IMR-90 (cell line): ENCODE data around the gene TMEM81. TPM values are rescaled to one million over a fixed set of nuclear protein-coding genes. Genes with fewer than 3 reads are reported as not detected.

Experiments used
- ATAC-seq: fragments of 200-7000 bp; cut with Tn5 transposase; 2 replicates; pipeline ENCODE4 v1.9.1; 2020; ENCODE audit warnings: low read depth, mild to moderate bottlenecking, moderate library complexity
- BruUV-seq: library from RNA; stranded (reverse); fragments of 400-500 nt; replicated peaks from 2 replicates; lab custom pipeline; 2021; lab: Mats Ljungman, UMichigan
- CTCF ChIA-PET: fragments of 300-600 bp; formaldehyde crosslinking; extraction: SDS; loops from one replicate; lab custom pipeline; 2021; ENCODE audit warnings: antibody characterized with exemption; lab: Yijun Ruan, JAX
- POLR2A ChIA-PET: fragments of 300-600 bp; sonication (Branson Sonifier 250); formaldehyde crosslinking; loops from one replicate; lab custom pipeline; 2022; ENCODE audit warnings: antibody characterized with exemption; ENCODE audit not compliant: unreplicated experiment; lab: Charles Lee
- DNase-seq: peaks from one replicate; pipeline ENCODE4 v3.0.0; 2013
- H2AFZ ChIP-seq: replicated peaks from 2 replicates; pipeline ENCODE3; 2013; ENCODE audit warnings: low read length, mild to moderate bottlenecking; ENCODE audit not compliant: poor library complexity
- H2AK5ac ChIP-seq: 2 replicates; pipeline ENCODE4 v1.6.1; 2013; ENCODE audit warnings: low read depth, low read length, inconsistent platforms
- H2AK9ac ChIP-seq: replicated peaks from 2 replicates; pipeline ENCODE3; 2013; ENCODE audit warnings: mild to moderate bottlenecking, low read depth, low read length, moderate library complexity; ENCODE audit not compliant: poor library complexity
- H2BK120ac ChIP-seq: 2 replicates; pipeline ENCODE4 v1.6.1; 2013; ENCODE audit warnings: low read depth, low read length, inconsistent platforms
- H2BK15ac ChIP-seq: 3 replicates; pipeline ENCODE4 v1.6.1; 2013; ENCODE audit warnings: low read depth, low read length, inconsistent platforms
- H2BK20ac ChIP-seq: 2 replicates; pipeline ENCODE4 v1.6.1; 2013; ENCODE audit warnings: low read depth, mild to moderate bottlenecking, inconsistent platforms, low read length, moderate library complexity
- H2BK5ac ChIP-seq: 2 replicates; pipeline ENCODE4 v1.6.1; 2013; ENCODE audit warnings: mild to moderate bottlenecking, low read depth, low read length, inconsistent platforms; ENCODE audit not compliant: poor library complexity, severe bottlenecking
- H3K14ac ChIP-seq: replicated peaks from 2 replicates; pipeline ENCODE4 v1.6.1; 2013; ENCODE audit warnings: low read depth, low read length, inconsistent platforms
- H3K18ac ChIP-seq: 2 replicates; pipeline ENCODE4 v1.6.1; 2013; ENCODE audit warnings: low read depth, low read length, control low read depth
- H3K23ac ChIP-seq: 2 replicates; pipeline ENCODE4 v1.6.1; 2013; ENCODE audit warnings: low read depth, low read length, inconsistent platforms
- H3K27ac ChIP-seq: 2 replicates; pipeline ENCODE4 v1.5.1; 2013; ENCODE audit warnings: mild to moderate bottlenecking, control low read depth, low read length; ENCODE audit not compliant: insufficient read depth
- H3K27me3 ChIP-seq: 2 replicates; pipeline ENCODE4 v1.6.1; 2013; ENCODE audit warnings: low read length; ENCODE audit not compliant: control insufficient read depth, insufficient read depth
- H3K36me3 ChIP-seq: 2 replicates; pipeline ENCODE4 v1.6.1; 2013; ENCODE audit warnings: low read length, mixed read lengths; ENCODE audit not compliant: control insufficient read depth, insufficient read depth
- H3K4ac ChIP-seq: 2 replicates; pipeline ENCODE4 v1.6.1; 2013; ENCODE audit warnings: low read depth, low read length, inconsistent platforms
- H3K4me1 ChIP-seq: 2 replicates; pipeline ENCODE4 v1.6.1; 2013; ENCODE audit warnings: low read length, mixed read lengths; ENCODE audit not compliant: control insufficient read depth, insufficient read depth
- H3K4me2 ChIP-seq: 2 replicates; pipeline ENCODE4 v1.6.1; 2013; ENCODE audit warnings: low read depth, mild to moderate bottlenecking, control low read depth, low read length, moderate library complexity
- H3K4me3 ChIP-seq: 2 replicates; pipeline ENCODE4 v1.5.1; 2013; ENCODE audit warnings: low read depth, mild to moderate bottlenecking, control low read depth, low read length, moderate library complexity; ENCODE audit not compliant: insufficient read depth
- H3K56ac ChIP-seq: 2 replicates; pipeline ENCODE4 v1.6.1; 2013; ENCODE audit warnings: low read length, inconsistent platforms; ENCODE audit not compliant: insufficient read depth; ENCODE audit errors: extremely low read depth
- H3K79me1 ChIP-seq, 2 experiments: 2 replicates each; pipeline ENCODE4 v1.6.1; 2013; ENCODE audit warnings: low read length in 2 of 2, inconsistent platforms in 1 of 2, low read depth in 1 of 2
- H3K9ac ChIP-seq: 2 replicates; pipeline ENCODE4 v1.6.1; 2013; ENCODE audit warnings: low read depth, low read length, control low read depth
- H3K9me1 ChIP-seq: 2 replicates; pipeline ENCODE4 v1.6.1; 2013; ENCODE audit warnings: low read length, inconsistent platforms; ENCODE audit not compliant: insufficient read depth
- H3K9me3 ChIP-seq: 2 replicates; pipeline ENCODE4 v1.6.1; 2013; ENCODE audit warnings: low read length; ENCODE audit not compliant: control insufficient read depth, insufficient read depth
- H4K20me1 ChIP-seq: 2 replicates; pipeline ENCODE4 v1.6.1; 2013; ENCODE audit warnings: low read length, inconsistent platforms; ENCODE audit not compliant: insufficient read depth
- H4K5ac ChIP-seq: 2 replicates; pipeline ENCODE4 v1.6.1; 2013; ENCODE audit warnings: mild to moderate bottlenecking, low read depth, low read length, control low read depth
- H4K8ac ChIP-seq, 2 experiments: 2 replicates each; pipeline ENCODE4 v1.6.1; 2013; ENCODE audit warnings: low read depth in 2 of 2, low read length in 2 of 2, control low read depth in 1 of 2, inconsistent platforms in 1 of 2
- H4K91ac ChIP-seq: 2 replicates; pipeline ENCODE4 v1.6.1; 2013; ENCODE audit warnings: low read depth, low read length, inconsistent platforms; ENCODE audit not compliant: insufficient read depth
- MXI1 ChIP-seq: IDR thresholded peaks from 2 replicates; pipeline ENCODE4 v1.6.1; 2012; ENCODE audit warnings: low read depth, mild to moderate bottlenecking, low read length, moderate library complexity, borderline replicate concordance
- NFE2L2 ChIP-seq: fragments of 150-350 bp; IDR thresholded peaks from 2 replicates; pipeline ENCODE4 v1.6.1; 2016; ENCODE audit warnings: low read depth, mild to moderate bottlenecking, low read length
- RFX5 ChIP-seq: IDR thresholded peaks from 2 replicates; pipeline ENCODE4 v1.8.0; 2012; ENCODE audit warnings: low read depth, mild to moderate bottlenecking, low read length, moderate library complexity
- WGBS, 2 experiments: methylation state at CpG; one replicate each; pipeline versions ENCODE4 v1.1.5 to v1.1.7; 2013; ENCODE audit warnings: missing lambda C conversion rate in 2 of 2; ENCODE audit not compliant: insufficient read length in 1 of 2; ENCODE audit errors: extremely low coverage in 2 of 2; 5-methylcytosine and 5-hydroxymethylcytosine counted together
- dilution Hi-C: fragments of 300-500 bp; cut with HindIII; formaldehyde crosslinking; loops from one replicate; pipeline ENCODE4 v1.14.3; 2018; ENCODE audit warnings: low sequenced_read_pairs; ENCODE audit not compliant: unreplicated experiment
- in situ Hi-C: fragments of 300-500 bp; cut with MboI; formaldehyde crosslinking; loops from 3 replicates; pipeline ENCODE4 v1.14.3; 2019; ENCODE audit warnings: low sequenced_read_pairs, inconsistent platforms, mixed read lengths
- intact Hi-C: fragments of 100-400 bp; cut with micrococcal nuclease; formaldehyde crosslinking; loops from 2 replicates; pipeline ENCODE4 v1.10.0; 2022
- polyA plus RNA-seq, 3 experiments: library from polyadenylated mRNA; depleted of rRNA; stranded (reverse); fragments of >200 nt; gene quantifications; 2 replicates each; pipeline ENCODE4 v1.2.3, GENCODE V29; 2012; ENCODE audit warnings: low replicate concordance in 1 of 3
- total RNA-seq: library from RNA; depleted of rRNA; stranded (reverse); fragments of >200 nt; gene quantifications from 2 replicates; pipeline ENCODE4 v1.2.3, GENCODE V29; 2012

The TMEM81 gene
- total and polyA plus RNA-seq, 2 of the 4 experiments (the other 2 are of a cell fraction) = 1.5 to 1.8 TPM

- BruUV-seq = no TSS peak
- TF ChIP-seq MXI1 = no peak
- no peak for TF ChIP-seq NFE2L2
- no peak for TF ChIP-seq RFX5
- no peak overlapping the region for H3K18ac ChIP-seq
- H3K4me3 ChIP-seq = no peak overlapping the region
- CTCF ChIA-PET = no interaction called here
- H3K27ac ChIP-seq = no peak overlapping the region
- no peaks in the 10 kb centered on the region for H3K4me1 ChIP-seq
- H3K79me1 ChIP-seq = no peaks in the 10 kb centered on the region
- 0% methylated on average over 1 of the region's 4 CpGs; no CpG with 5 or more reads in 1 of the 2 experiments for WGBS, 2 experiments
- no peaks in the 10 kb centered on the region for H3K9me1 ChIP-seq
- H2AK9ac ChIP-seq = no peak overlapping the region
- H2AFZ ChIP-seq = no peak overlapping the region
- no peak overlapping the region for H4K91ac ChIP-seq
- H3K9ac ChIP-seq = no peak overlapping the region
- no peak overlapping the region for H3K14ac ChIP-seq
- intact Hi-C loops = no loop called here
- no peak overlapping the region for H2BK5ac ChIP-seq
- H3K4ac ChIP-seq = no peak overlapping the region
- H4K5ac ChIP-seq = no peak overlapping the region
- H3K56ac ChIP-seq = no peak overlapping the region
- peaks cover 52% of the 10 kb centered on the region for H3K27me3 ChIP-seq
- no peaks in the 10 kb centered on the region for H3K9me3 ChIP-seq
- POLR2A ChIA-PET = no interaction called here
- no peak overlapping the region for H2BK15ac ChIP-seq
- in situ Hi-C loops = no loop called here
- H3K4me2 ChIP-seq = no peak overlapping the region
- DNase-seq = no peak
- H4K20me1 ChIP-seq = no peaks in the 10 kb centered on the region
- no peak overlapping the region for H2BK20ac ChIP-seq
- H3K36me3 ChIP-seq = no peaks in the 10 kb centered on the region
- no peak overlapping the region for H2BK120ac ChIP-seq
- H4K8ac ChIP-seq = no peak overlapping the region
- dilution Hi-C loops = no loop called here
- no peak for ATAC-seq
- no peak overlapping the region for H3K23ac ChIP-seq
- no peak overlapping the region for H2AK5ac ChIP-seq
Observed at GRCh38 chr1:205041001-205041715, 43.1 kb downstream of the TMEM81 start.
